ENCODE measurements around the gene PITPNM2.

Gene PITPNM2

GRCh38 chr12:123145211-123145610 lies 5.7 kb downstream of the PITPNM2 start:
- H3K27ac ChIP-seq = no peak overlapping the region
- TF ChIP-seq ZFX (IDR thresholded peaks at IDR 0.05) (no peak), CTCF (conservative IDR thresholded peaks at IDR 0.05) (no peak)

GRCh38 chr12:123143736-123144461 lies 7.0 kb downstream of the PITPNM2 start:
- no peak overlapping the region for H3K27ac ChIP-seq
- TF ChIP-seq CTCF (conservative IDR thresholded peaks at IDR 0.05) = no peak
- TF ChIP-seq ZFX (IDR thresholded peaks at IDR 0.05) = no peak

DNA sequence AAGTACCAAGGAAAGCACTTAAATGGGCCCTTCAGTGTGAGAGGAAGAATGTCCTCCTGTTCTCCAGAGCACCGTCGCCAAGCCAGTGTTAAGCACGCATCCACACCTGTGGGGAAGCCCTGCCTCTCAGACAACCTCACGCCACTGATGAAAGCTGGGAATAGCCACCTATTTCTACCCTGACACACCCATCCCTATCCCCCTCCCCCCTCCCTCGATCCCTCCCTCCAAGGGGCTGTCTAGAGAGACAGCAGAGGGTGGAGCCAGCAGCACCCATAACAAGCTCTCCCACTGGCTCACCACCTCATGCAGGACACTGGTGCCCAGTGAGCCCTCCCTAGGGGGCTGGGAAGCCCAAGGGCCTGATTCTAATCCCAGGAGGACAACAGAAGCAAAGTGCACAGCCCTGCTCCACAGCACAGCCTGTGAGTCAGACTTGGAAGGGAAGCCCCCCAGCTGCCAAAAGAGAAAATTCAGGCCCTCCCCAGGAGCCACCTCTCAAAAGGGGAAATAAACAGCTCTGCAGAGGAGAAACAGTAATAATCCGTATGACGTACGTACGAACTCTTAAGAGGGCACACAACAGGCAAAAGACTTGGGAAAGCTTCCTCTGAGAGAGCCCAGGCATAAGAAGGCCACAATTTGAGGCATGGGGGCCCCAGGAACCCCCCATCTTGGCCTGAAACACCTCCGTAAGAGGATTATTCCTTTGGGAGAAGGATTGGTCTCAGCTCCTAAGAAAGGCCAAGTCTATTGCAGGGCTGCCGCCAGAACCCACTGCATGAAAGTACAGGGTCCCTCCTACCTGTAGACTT lies 7.8 kb downstream of the PITPNM2 start:
- TF ChIP-seq ZFX (IDR thresholded peaks at IDR 0.05) (no peak), CTCF (conservative IDR thresholded peaks at IDR 0.05) (no peak)
- no peak overlapping the region for H3K27ac ChIP-seq

DNA sequence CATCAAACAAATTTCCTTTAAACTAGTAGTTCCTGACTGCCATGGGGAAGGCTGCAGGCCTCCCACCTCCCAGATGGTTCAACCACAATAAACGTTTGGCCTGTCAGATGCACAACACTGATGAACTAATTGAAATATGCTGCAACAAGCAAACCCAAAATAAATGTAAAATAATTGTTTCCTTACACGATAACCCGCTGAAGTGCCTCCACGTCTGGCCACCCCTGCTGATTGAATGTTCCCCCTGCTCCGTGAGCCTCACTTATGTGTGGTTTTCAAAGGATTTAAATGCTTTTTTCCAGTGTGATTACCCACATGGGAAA lies 8.4 kb downstream of the PITPNM2 start:
- H3K27ac ChIP-seq = no peak overlapping the region
- TF ChIP-seq ZFX (IDR thresholded peaks at IDR 0.05) (no peak), CTCF (conservative IDR thresholded peaks at IDR 0.05) (no peak)

- TF ChIP-seq CTCF (conservative IDR thresholded peaks at IDR 0.05) (no peak), ZFX (IDR thresholded peaks at IDR 0.05) (no peak)
- no peak overlapping the region for H3K27ac ChIP-seq
Observed at GRCh38 chr12:123141615-123142517, 9.0 kb downstream of the PITPNM2 start.

DNA sequence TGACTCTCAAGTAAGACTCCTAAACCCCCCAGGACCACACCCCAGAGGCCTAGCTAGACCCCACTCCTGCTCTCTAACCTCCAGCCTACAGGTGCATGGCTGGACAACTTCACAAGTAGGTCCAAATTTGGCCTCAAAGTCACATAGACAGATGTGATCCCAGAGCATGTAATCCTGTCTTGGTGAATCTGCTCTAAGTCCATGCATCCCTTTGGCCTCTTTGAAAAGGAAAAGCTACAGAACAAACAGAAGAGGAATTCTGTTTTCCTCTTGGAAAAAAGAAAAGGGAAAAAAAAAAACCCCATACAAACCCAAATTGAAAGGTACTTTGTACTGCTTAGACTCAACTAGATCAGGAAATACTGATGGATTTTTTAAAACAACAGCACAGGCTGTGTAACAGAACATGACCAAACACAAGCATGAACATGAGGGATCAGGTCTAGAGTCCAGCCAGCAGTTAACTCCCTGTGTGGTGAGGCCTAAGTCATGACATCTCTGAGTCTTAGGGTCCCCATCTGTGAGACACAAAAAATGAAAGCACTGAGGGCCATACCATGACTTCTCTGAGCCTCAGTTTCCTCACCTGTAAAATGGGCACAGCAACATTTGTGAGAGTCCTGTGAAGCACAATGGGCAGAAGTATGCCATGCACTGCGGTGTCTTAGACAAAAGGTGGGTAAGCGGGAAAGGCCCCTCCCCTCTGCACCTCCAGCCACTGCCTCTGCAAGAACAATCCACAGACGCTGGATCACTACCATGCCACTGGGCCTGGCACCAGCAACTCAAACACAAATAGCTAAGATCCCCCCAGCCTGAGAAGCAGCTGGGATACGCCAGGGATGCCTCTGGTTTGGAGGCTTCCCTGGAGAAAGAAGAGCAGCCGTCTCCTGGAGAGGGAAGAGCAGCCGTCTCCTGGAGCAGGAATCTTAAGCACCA lies 9.9 kb downstream of the PITPNM2 start:
- H3K27ac ChIP-seq = no peak overlapping the region
- TF ChIP-seq CTCF (conservative IDR thresholded peaks at IDR 0.05) = no peak
- no peak for TF ChIP-seq ZFX (IDR thresholded peaks at IDR 0.05)
